Lung (tissue), 12 donors: ENCODE measurements around the gene GOLGB1. TPM values are rescaled to one million over a fixed set of nuclear protein-coding genes. Genes with fewer than 3 reads are reported as not detected.
A peak's percentile ranks its signal among the peaks of the same experiment; 100 is the strongest.

Experiments used
- ATAC-seq: fragments of 200-7000 bp; cut with Tn5 transposase; one replicate; pipeline ENCODE4 v1.9.1; 2020; ENCODE audit warnings: moderate number of reproducible peaks; ENCODE audit not compliant: insufficient read depth, low FRiP score
- DNase-seq, 3 donors: peaks; one replicate each; pipeline ENCODE4 v3.0.0-alpha.2; 2013 to 2017
- H3K27ac ChIP-seq, 2 donors: one replicate each; pipeline ENCODE4 v1.5.1; 2013; ENCODE audit warnings: mild to moderate bottlenecking in 2 of 2, moderate library complexity in 2 of 2, control low read depth in 1 of 2, inconsistent platforms in 1 of 2, low read depth in 1 of 2, low read length in 1 of 2
- H3K27me3 ChIP-seq, 3 donors: one replicate each; pipeline ENCODE4 v1.5.1; 2013; ENCODE audit warnings: low read length in 2 of 3; ENCODE audit not compliant: control insufficient read depth in 3 of 3, insufficient read depth in 3 of 3
- H3K36me3 ChIP-seq, 4 donors: one replicate each; pipeline ENCODE4 v1.5.1; 2013; ENCODE audit warnings: low read length in 4 of 4, mild to moderate bottlenecking in 1 of 4, moderate library complexity in 1 of 4; ENCODE audit not compliant: control insufficient read depth in 4 of 4, insufficient read depth in 4 of 4
- H3K4me1 ChIP-seq, 5 donors: one replicate each; pipeline ENCODE4 v1.5.1; 2013; ENCODE audit warnings: low read length in 5 of 5, mild to moderate bottlenecking in 2 of 5, moderate library complexity in 1 of 5; ENCODE audit not compliant: control insufficient read depth in 5 of 5, insufficient read depth in 5 of 5
- H3K4me3 ChIP-seq: one replicate; pipeline ENCODE4 v1.5.1; 2013; ENCODE audit warnings: mild to moderate bottlenecking, control low read depth, moderate library complexity
- H3K9ac ChIP-seq, 2 donors: one replicate each; pipeline ENCODE4 v1.5.1; 2013; ENCODE audit warnings: low read length in 2 of 2, control low read depth in 1 of 2; ENCODE audit not compliant: insufficient read depth in 1 of 2
- H3K9me3 ChIP-seq, 4 donors: one replicate each; pipeline ENCODE4 v1.5.1; 2013; ENCODE audit warnings: low read length in 3 of 4, mild to moderate bottlenecking in 1 of 4, moderate library complexity in 1 of 4; ENCODE audit not compliant: control insufficient read depth in 4 of 4, insufficient read depth in 3 of 4
- CTCF ChIP-seq: IDR thresholded peaks from 2 replicates; pipeline ENCODE4 v1.5.1; 2012; ENCODE audit warnings: mild to moderate bottlenecking; ENCODE audit errors: control extremely low read depth, extremely low read depth
- whole genome bisulfite sequencing, 2 donors: extraction: QIAGEN DNeasy Blood & Tissue Kit; methylation state at CpG; one replicate each; pipeline ENCODE4 v1.1.7; 2013; 5-methylcytosine and 5-hydroxymethylcytosine counted together
- polyA plus RNA-seq, 2 donors: library from polyadenylated mRNA; stranded (reverse); fragments of 200-250 nt; gene quantifications; one replicate each; pipeline ENCODE4 v1.2.1, GENCODE V29; 2013
- total RNA-seq, 2 donors: library from RNA; depleted of rRNA in 1 of 2; stranded (reverse); fragments of >200 nt in 1 of 2; gene quantifications; one replicate each; pipeline ENCODE4 v1.2.1, GENCODE V29; 2014 to 2021
- donor health status: control.
- donor health status: control.
- donor health status: Bipolar disorder and iron deficiency.
- donor health status: healthy.
- donor health status: DM: yes; HTN: yes; CAD: no.

GOLGB1 gene
- total and polyA plus RNA-seq, 4 donors, result 11.6 to 92.8 (median 31.1) TPM

- Histone ChIP-seq H3K27me3 (no peaks in the 10 kb centered on the region), H3K9ac (no peak overlapping the region), H3K4me1 (peaks cover 0 to 9% (median 0%) of the 10 kb centered on the region in 5 donors), H3K9me3 (peaks cover 0 to 2% (median 0%) of the 10 kb centered on the region in 4 donors), H3K27ac (peak overlapping the region in 1 of 2 donors; percentile 74), H3K36me3 (peaks cover 0 to 4% (median 0%) of the 10 kb centered on the region in 4 donors), H3K4me3 (no peak overlapping the region)
- ATAC-seq (no peak), DNase-seq (no peak)
- TF ChIP-seq CTCF, result no peak
Observed at GRCh38 chr3:121649645-121650044, 99.9 kb downstream of the GOLGB1 start.

GRCh38 chr3:121648219-121648958 is 101.2 kb downstream of the GOLGB1 start:
- 76 to 85% methylated on average over 6 of the region's 6 CpGs for WGBS, 2 donors
- peaks cover 0 to 2% (median 0%) of the 10 kb centered on the region in 4 donors for H3K9me3 ChIP-seq
- no peak overlapping the region for H3K4me3 ChIP-seq
- H3K27me3 ChIP-seq, result no peaks in the 10 kb centered on the region
- TF ChIP-seq CTCF, result no peak
- H3K27ac ChIP-seq, result peak overlapping the region in 1 of 2 donors; percentile 80
- peaks cover 0 to 9% (median 0%) of the 10 kb centered on the region in 5 donors for H3K4me1 ChIP-seq
- ATAC-seq, result no peak
- no peak overlapping the region for H3K9ac ChIP-seq
- peak; percentile 33 to 88 (median 80) for DNase-seq
- peaks cover 0 to 6% (median 0%) of the 10 kb centered on the region in 4 donors for H3K36me3 ChIP-seq

- H3K27ac ChIP-seq, result no peak overlapping the region
- no peak overlapping the region for H3K9ac ChIP-seq
- H3K9me3 ChIP-seq, result no peaks in the 10 kb centered on the region
- TF ChIP-seq CTCF, result no peak
- ATAC-seq, result no peak
- H3K36me3 ChIP-seq, result peaks cover 0 to 6% (median 0%) of the 10 kb centered on the region in 4 donors
- DNase-seq, result no peak
- WGBS, 2 donors, result 94 to 97% methylated on average over 5 of the region's 5 CpGs
- no peak overlapping the region for H3K4me3 ChIP-seq
- H3K4me1 ChIP-seq, result peaks cover 0 to 9% (median 0%) of the 10 kb centered on the region in 5 donors
- no peaks in the 10 kb centered on the region for H3K27me3 ChIP-seq
Observed at GRCh38 chr3:121645054-121645453, 104.5 kb downstream of the GOLGB1 start.
